GM21737 (cell line): ENCODE data around the gene CEP112.
"Not testable (repeated sequence)": the region's sequence is repeated elsewhere in the genome, so short reads cannot be mapped to it uniquely, and the experiment has no call there.

ENCODE experiments used
- ATAC-seq: cut with Tn5 transposase; IDR thresholded peaks from one replicate; pipeline ENCODE4 v1.9.1; 2021; ENCODE audit warnings: mild to moderate bottlenecking, moderate library complexity; ENCODE audit not compliant: unreplicated experiment

The CEP112 gene

DNA sequence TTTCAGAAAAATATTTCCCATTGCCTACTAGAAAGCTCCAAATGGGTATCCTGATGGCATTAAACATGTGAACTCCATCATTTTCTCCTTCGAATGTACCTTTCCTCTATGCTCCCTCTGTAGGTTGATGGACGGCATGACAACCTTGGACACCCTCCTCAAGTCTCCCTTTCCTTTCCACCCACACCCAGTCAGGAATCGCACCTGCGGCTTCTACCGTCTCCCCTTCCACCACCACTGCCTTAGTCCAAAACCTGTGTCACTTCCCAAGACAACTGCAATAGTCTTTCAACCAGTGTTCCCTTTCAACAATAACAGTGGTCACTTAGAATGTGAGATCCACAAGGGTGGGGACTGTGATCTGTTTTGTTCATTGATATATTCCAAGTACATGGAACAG is 397.4 kb downstream of the CEP112 start:
- no peak for ATAC-seq

- no peak for ATAC-seq
These were observed 401.7 kb downstream of the CEP112 start for GRCh38 chr17:65790241-65790640.

DNA sequence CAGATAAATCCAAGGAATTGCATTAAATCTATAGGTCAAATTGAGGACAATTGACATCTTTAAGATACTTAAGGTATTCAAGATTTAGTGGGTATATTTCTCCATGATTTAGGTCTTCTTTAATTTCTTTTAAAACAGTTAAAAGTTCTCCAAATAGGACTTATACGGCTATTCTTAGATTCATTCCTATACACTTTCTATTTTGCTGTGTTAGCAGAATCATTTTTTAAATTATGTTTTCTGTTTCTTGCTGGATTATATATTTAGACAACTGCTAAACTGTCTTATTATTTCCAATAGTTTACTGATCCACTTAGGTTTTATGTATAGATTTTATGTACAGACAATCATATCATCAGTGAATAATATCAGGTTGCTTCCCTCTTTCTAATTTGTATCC is 404.4 kb downstream of the CEP112 start:
- ATAC-seq, result no peak

- ATAC-seq, result no peak
These were observed 405.5 kb downstream of the CEP112 start for GRCh38 chr17:65786479-65786878.

DNA sequence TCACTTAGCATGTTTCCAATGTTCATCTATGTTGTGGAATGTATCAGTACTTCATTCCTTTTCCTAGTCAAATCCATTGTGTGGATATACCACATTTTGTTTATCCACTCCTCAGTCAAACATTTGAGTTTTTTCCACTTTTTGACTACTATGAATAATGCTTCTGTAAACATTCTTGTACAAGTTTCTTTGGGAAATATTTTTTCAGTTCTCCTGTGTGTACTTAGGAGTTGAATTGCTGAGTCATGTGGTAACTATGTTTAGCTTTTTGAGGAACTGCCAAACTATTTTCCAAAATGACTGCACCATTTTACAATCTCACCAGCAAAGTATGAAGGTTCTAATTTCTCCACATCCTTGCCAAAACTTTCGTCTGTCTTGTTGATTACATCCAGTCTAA is 406.8 kb downstream of the CEP112 start:
- no peak for ATAC-seq

- ATAC-seq, result no peak
These were observed 408.0 kb downstream of the CEP112 start for GRCh38 chr17:65783845-65784334.

- not testable (repeated sequence) for ATAC-seq
These were observed 409.7 kb downstream of the CEP112 start for GRCh38 chr17:65782104-65782706.

GRCh38 chr17:65780111-65780510 is 411.8 kb downstream of the CEP112 start:
- no peak for ATAC-seq

GRCh38 chr17:65776890-65777289 is 415.0 kb downstream of the CEP112 start:
- no peak for ATAC-seq

DNA sequence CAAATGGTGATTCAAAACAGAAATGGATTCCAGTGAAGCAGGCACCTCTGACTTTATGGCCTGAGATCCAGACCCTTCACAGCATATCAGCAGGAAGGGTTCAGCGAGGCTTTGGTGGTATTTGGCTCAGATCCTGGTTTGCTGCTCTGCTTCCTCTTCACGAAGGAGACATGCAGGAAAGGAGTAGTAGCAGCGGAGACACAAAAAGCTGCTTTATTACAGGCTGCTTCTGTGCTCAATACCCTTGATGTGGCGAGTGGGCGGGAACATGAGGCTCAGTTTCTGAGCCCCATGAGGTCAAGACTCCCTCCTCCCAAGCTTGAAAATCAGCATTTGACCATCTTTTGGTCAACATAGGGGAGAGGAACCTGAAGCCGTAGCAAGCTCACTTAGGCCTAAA is 417.1 kb downstream of the CEP112 start:
- no peak for ATAC-seq

- ATAC-seq, result no peak
These were observed 418.9 kb downstream of the CEP112 start for GRCh38 chr17:65772989-65773388.

DNA sequence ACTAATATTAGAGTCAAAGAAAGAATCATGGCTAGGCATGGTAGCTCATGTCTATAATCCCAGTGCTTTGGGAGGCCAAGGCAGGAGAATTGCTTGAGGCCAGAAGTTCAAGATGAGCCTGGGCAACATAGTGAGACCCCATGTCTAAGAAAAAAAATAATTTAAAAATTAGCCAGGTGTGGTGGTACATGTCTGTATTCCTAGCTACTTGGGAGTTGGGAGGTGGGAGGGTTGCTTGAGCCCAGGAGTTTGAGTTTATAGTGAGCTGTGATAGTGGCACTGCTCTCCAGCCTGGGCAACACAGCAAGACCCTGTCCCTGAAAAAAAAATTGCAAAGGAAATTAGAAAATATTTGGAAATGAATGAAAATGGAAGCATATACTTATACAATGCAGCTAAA is 420.2 kb downstream of the CEP112 start:
- no peak for ATAC-seq

DNA sequence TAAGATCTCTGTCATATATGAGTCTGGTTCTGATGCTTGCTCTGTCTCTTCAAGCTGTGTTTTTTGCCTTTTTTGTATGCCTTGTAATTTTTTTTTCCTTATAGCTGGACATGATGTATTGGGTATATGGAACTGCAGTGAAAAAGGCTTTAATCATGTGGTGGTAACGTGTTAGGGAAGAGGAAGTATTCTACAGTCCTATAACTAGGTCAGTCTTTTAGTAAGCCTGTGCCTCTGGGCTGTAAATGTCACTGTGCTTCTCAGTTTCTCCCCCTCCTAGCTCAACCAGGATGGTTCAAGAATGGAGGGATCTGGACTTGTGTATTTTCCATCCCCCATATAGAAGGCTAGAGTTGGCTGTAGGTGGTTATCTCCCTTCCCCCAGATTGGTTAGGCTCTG is 428.1 kb downstream of the CEP112 start:
- no peak for ATAC-seq

DNA sequence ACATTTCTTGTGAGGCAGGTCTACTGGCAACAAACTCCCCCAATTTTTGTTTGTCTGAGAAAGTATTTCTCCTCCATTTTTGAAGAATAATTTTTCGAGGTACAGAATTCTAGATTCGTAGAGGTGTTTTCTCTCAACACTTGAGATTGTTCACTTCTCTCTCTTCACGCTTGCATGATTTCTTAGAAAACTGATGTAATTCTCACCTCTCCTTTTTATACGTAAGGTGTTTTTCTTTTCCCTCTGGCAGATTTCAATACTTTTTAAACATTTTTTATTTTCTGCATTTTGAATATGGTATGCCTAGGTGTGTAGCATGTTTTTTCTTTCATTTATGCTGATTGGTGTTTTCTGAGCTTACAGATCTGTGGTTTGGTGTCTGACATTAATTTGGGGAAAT is 429.0 kb downstream of the CEP112 start:
- ATAC-seq, result no peak

- ATAC-seq, result no peak
These were observed 432.4 kb downstream of the CEP112 start for GRCh38 chr17:65759532-65759931.

DNA sequence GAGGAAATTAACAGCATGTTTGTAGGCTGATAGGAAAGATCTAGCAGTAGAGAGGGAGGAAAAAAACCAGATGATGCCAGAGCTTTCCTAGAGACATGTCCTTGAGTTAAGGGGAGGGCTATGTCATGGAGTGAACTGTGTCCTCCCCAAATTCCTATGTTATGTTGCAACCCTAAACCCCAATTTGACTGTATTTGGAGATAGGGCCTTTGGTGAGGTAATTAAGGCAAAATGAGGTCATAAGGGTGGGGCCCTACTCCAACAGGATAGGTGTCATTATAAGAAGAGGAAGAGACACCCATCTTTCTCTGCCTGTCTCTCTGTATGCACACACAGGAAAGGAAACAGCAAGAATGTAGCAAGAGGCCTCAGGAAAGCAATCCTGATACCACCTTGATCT is 435.2 kb downstream of the CEP112 start:
- ATAC-seq, result no peak

DNA sequence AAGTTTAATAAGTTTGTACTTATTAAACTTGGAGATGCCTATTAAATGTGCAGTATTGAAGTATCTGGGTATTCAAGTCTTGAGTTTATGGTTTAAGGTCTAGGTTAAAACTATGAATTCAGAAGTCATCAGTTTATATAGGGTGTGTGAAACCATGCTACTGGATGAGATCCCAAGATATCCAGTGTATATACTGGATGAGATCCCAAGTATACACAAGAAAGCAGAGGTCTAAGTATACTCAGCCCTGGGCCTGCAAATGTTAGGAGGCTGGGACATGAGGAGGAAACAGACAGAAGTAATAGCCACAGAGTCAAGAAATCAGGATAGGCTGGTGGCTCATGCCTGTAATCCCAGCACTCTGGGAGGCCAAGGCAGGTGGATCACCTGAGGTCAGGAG is 436.1 kb downstream of the CEP112 start:
- ATAC-seq, result no peak

DNA sequence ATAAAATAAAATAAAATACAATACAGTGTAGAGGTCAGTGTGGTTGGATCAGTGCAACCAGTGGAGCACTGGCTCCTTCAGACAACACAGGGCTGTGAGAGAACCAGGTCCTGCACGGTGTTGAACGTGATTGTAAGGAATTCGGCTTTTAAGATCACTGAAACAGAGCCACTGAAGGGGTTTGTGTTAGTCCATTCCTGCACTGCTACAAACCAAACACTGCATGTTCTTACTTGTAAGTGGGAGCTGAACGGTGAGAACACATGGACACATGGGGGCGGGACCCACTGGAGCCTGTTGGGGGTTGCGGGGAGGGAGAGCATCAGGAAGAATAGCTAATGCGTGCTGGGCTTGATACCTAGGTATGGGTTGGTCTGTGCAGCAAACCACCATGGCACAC is 437.3 kb downstream of the CEP112 start:
- ATAC-seq, result no peak

DNA sequence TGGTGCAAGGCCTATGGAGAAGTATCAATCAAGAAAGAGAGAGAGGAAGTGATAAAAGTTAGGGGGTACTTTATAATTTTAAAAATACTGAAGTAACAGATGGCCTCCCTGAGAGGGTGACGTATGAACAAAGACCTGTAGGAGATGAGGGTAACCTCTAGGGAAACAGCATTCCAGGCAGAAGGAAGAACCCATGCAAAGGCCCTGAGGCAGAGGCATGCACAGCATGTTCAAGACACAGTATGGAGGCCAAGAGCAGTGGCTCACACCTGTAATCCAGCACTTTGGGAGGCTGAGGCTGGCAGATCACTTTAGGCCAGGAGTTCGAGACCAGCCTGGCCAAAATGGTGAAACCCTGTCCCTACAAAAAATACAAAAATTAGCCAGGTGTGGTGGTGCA is 437.9 kb downstream of the CEP112 start:
- ATAC-seq, result no peak

DNA sequence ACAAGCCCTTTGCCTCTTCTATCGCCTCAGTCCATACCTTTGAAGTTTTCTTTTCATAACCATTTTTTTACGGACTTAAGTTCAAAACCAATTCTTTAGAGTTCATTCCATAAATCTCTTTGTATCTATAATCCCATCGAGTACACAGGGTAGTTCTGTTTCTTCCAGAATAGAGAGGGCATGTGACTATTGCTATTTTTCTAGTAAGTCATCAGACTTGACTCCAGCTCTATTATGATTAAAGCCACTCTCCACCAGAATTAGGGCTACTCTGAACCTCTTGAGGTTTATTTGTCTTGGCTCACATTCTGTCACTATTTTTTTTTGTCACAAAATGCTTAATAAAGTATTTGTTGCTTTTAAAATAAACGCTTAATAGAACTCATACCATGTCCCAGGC is 438.6 kb downstream of the CEP112 start:
- no peak for ATAC-seq

DNA sequence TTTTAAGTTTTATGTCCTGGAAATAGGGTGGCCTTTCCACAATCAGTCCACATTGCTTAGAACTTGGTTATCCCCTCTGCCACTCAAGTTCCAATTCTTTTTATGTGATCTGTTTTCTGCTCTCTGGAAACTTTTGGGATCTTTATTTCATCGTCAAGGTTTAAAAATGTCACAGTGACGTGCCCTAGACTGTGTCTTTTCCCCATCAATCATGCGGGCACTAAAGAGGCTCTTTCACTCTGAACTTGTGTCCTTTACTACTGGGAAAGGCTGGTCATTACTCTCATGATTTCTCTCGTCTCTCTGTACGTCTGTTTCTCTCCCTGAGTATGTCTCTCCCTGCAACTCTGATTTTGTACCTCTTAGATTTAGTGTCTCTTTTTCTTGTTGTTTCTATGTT is 440.7 kb downstream of the CEP112 start:
- ATAC-seq, result no peak

GRCh38 chr17:65750631-65751115 is 441.3 kb downstream of the CEP112 start:
- no peak for ATAC-seq

- ATAC-seq, result no peak
These were observed 441.8 kb downstream of the CEP112 start for GRCh38 chr17:65750166-65750565.
